HG03108 (cell line): ENCODE measurements around the gene OR4F17.
"Not testable (repeated sequence)": the region's sequence is repeated elsewhere in the genome, so short reads cannot be mapped to it uniquely, and the experiment has no call there.

Source experiments
- ATAC-seq: cut with Tn5 transposase; IDR thresholded peaks from one replicate; pipeline ENCODE4 v1.9.1; 2021; ENCODE audit warnings: moderate library complexity; ENCODE audit not compliant: unreplicated experiment

OR4F17 gene

GRCh38 chr19:106804-107203 is at the start of gene OR4F17:
Gene OR4F17, plus strand, starts transcription at chr19:107104. Its CDS starts 3,575 bp downstream, at chr19:110679.
- ATAC-seq: not testable (repeated sequence)

GRCh38 chr19:70793-71192 is 36.1 kb upstream of the OR4F17 start:
- not testable (repeated sequence) for ATAC-seq

GRCh38 chr19:82864-83263 is 24.0 kb upstream of the OR4F17 start:
- not testable (repeated sequence) for ATAC-seq

- not testable (repeated sequence) for ATAC-seq
Observed at GRCh38 chr19:83626-84025, 23.3 kb upstream of the OR4F17 start.

- not testable (repeated sequence) for ATAC-seq
Observed at GRCh38 chr19:90678-91077, 16.2 kb upstream of the OR4F17 start.

- not testable (repeated sequence) for ATAC-seq
Observed at GRCh38 chr19:94794-95193, 12.1 kb upstream of the OR4F17 start.

- not testable (repeated sequence) for ATAC-seq
Observed at GRCh38 chr19:97647-98046, 9.3 kb upstream of the OR4F17 start.

- not testable (repeated sequence) for ATAC-seq
Observed at GRCh38 chr19:120443-121140, 13.7 kb downstream of the OR4F17 start.
